ENCODE data around the gene LMAN2.

Gene LMAN2

GRCh38 chr5:177366528-177367322, 15.3 kb upstream of the LMAN2 start:
- DNase-seq (ENCODE audit: extremely low spot score) = no peak
- ChIA-PET POLR2A (interaction anchor here (0.6 kb wide), 1 partner anchor 8 kb away, joined by 4 read pairs; no protein-coding TSS in a partner anchor), CTCF (interaction anchor here (0.8 to 35.5 kb wide), 7 partner anchors 1 to 88 kb away, joined by 3 to 734 read pairs (median 5); partner anchors contain the start of genes LMAN2, RGS14 and SLC34A1)
- TF ChIP-seq, protein P1, sequence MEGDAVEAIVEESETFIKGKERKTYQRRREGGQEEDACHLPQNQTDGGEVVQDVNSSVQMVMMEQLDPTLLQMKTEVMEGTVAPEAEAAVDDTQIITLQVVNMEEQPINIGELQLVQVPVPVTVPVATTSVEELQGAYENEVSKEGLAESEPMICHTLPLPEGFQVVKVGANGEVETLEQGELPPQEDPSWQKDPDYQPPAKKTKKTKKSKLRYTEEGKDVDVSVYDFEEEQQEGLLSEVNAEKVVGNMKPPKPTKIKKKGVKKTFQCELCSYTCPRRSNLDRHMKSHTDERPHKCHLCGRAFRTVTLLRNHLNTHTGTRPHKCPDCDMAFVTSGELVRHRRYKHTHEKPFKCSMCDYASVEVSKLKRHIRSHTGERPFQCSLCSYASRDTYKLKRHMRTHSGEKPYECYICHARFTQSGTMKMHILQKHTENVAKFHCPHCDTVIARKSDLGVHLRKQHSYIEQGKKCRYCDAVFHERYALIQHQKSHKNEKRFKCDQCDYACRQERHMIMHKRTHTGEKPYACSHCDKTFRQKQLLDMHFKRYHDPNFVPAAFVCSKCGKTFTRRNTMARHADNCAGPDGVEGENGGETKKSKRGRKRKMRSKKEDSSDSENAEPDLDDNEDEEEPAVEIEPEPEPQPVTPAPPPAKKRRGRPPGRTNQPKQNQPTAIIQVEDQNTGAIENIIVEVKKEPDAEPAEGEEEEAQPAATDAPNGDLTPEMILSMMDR (IDR thresholded peaks at IDR 0.05; ENCODE audit: control extremely low read depth, extremely low read depth, low read depth, missing control alignments) = no peak

GRCh38 chr5:177365845-177366527, 14.5 kb upstream of the LMAN2 start:
- POLR2A ChIA-PET = interaction anchor here (0.6 kb wide), 1 partner anchor 9 kb away, joined by 4 read pairs; no protein-coding TSS in a partner anchor
- CTCF ChIA-PET = interaction anchor here (1.1 to 35.5 kb wide), 6 partner anchors 0 to 91 kb away, joined by 3 to 734 read pairs (median 8); partner anchors contain the start of genes LMAN2, RGS14 and SLC34A1
- DNase-seq (ENCODE audit: extremely low spot score) = no peak

GRCh38 chr5:177364159-177364962, 12.9 kb upstream of the LMAN2 start:
- peak; percentile 60 for DNase-seq (ENCODE audit: extremely low spot score)
- ChIA-PET POLR2A (interaction anchor here (1.3 kb wide), 1 partner anchor 14 kb away, joined by 3 read pairs; no protein-coding TSS in a partner anchor), CTCF (interaction anchor here (0.6 to 35.5 kb wide), 10 partner anchors 14 to 93 kb away, joined by 3 to 734 read pairs (median 4); partner anchors contain the start of gene SLC34A1)
- TF ChIP-seq, protein P1 (IDR thresholded peaks at IDR 0.05; ENCODE audit: control extremely low read depth, extremely low read depth, low read depth, missing control alignments) = no peak

More at GRCh38 chr5:177365845-177366527, 14.5 kb upstream of the LMAN2 start:
- TF ChIP-seq, protein P1 (IDR thresholded peaks at IDR 0.05; ENCODE audit: control extremely low read depth, extremely low read depth, low read depth, missing control alignments) = no peak

DNA sequence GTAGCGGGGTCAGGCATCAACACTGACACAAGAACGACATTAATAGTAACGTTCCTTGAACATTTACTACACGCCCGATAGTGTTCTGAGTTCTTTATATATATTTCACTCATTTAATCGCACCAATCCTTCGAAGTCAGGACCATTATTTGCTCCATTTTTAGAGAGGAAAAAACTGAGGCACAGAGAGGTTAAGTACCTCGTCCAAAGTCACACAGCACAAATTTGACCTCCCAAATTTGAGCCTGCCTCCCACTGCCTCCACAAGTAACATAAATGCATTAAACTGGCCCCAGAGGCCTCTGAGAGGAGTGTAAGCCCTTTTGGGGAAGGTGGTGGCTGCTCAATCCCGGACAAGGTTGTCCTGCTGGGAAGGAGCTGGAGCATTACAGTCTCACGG, 12.1 kb upstream of the LMAN2 start:
- DNase-seq (ENCODE audit: extremely low spot score) = no peak
- ChIA-PET CTCF (interaction anchor here (1.3 to 35.5 kb wide), 6 partner anchors 13 to 94 kb away, joined by 3 to 734 read pairs (median 9); partner anchors contain the start of gene SLC34A1), POLR2A (interaction anchor here (0.6 kb wide), 1 partner anchor 1003 kb away, joined by 3 read pairs; no protein-coding TSS in a partner anchor)
- TF ChIP-seq, protein P1 (IDR thresholded peaks at IDR 0.05; ENCODE audit: control extremely low read depth, extremely low read depth, low read depth, missing control alignments) = no peak

GRCh38 chr5:177362610-177363507, 11.4 kb upstream of the LMAN2 start:
- CTCF ChIA-PET = interaction anchor here (1.0 to 35.5 kb wide), 7 partner anchors 11 to 93 kb away, joined by 3 to 734 read pairs (median 15); partner anchors contain the start of genes LMAN2 and SLC34A1
- TF ChIP-seq, protein P1 (IDR thresholded peaks at IDR 0.05; ENCODE audit: control extremely low read depth, extremely low read depth, low read depth, missing control alignments) = no peak
- POLR2A ChIA-PET = interaction anchor here (0.6 to 1.5 kb wide), 3 partner anchors 10 to 1002 kb away, joined by 3 to 6 read pairs (median 6); partner anchors contain the start of gene LMAN2
- peak; percentile 86 for DNase-seq (ENCODE audit: extremely low spot score)

Measured in GM10248 (cell line).